Nephron progenitor cell (in vitro differentiated cells): ENCODE measurements around the gene CD24.
"Not testable (repeated sequence)": the region's sequence is repeated elsewhere in the genome, so short reads cannot be mapped to it uniquely, and the experiment has no call there.

Source experiments
- DNase-seq: peaks from one replicate; pipeline ENCODE4 v3.0.0; 2021
- H3K27ac Mint-ChIP-seq: 2 replicates; pipeline ENCODE4 v1.8.0; 2021; ENCODE audit warnings: mild to moderate bottlenecking, moderate library complexity, mixed read lengths
- H3K27me3 Mint-ChIP-seq: 2 replicates; pipeline ENCODE4 v1.8.0; 2021; ENCODE audit warnings: mild to moderate bottlenecking, low read depth, mixed read lengths; ENCODE audit not compliant: poor library complexity
- H3K36me3 Mint-ChIP-seq: 2 replicates; pipeline ENCODE4 v1.8.0; 2021; ENCODE audit warnings: low read depth, mixed read lengths
- H3K4me1 Mint-ChIP-seq: 2 replicates; pipeline ENCODE4 v1.8.0; 2021; ENCODE audit warnings: mixed read lengths
- H3K4me3 Mint-ChIP-seq: 2 replicates; pipeline ENCODE4 v1.8.0; 2021; ENCODE audit warnings: mild to moderate bottlenecking, moderate library complexity, mixed read lengths
- H3K9me3 Mint-ChIP-seq: 2 replicates; pipeline ENCODE4 v1.8.0; 2021; ENCODE audit warnings: mild to moderate bottlenecking, moderate library complexity, mixed read lengths
- TF ChIP-seq, protein P1 (sequence below): fragments of 200-600 bp; sonication (generic); IDR thresholded peaks from 2 replicates; pipeline ENCODE4 v1.5.0; 2021; ENCODE audit warnings: antibody characterized with exemption

CD24 gene

DNA sequence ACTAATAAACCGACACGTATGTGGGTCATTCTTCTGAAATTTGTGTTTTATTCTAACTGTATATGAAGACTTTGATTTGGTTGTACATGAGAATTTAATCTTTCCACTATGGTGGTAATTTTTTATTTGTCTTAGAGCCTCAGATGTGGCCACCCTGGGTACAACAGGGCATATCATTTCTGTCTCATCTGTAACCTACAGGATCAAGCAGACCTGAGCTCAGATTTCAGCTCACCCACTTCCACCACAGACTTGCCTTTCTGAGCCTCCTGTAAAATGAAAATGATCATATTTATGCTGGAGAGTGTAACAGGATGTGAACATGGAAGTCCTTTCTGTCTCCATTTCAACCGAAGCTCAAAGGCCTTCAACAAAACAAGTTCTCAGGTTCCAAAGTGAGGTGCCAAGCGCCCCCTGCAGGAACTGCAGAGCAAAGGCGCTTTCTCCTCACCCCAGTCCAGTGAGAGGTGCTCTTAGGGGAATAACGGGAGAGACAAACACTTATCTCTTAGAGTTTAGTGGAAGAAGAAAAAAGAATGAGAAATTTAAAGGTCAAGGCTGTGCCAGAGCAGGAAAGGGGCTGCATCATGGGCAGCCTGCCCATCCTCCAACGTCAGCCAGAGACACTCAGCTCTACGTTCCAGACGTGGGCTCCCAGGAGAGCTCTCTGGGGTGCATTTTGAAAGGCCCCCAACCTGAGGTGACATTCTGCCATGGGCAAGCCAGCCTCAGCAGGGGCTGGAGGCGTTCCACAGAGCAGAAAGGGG is 23.0 kb upstream of the CD24 start:
- peaks cover 11% of the 10 kb centered on the region for H3K4me1 Mint-ChIP-seq
- H3K4me3 Mint-ChIP-seq, result no peak overlapping the region
- no peaks in the 10 kb centered on the region for H3K27me3 Mint-ChIP-seq
- no peaks in the 10 kb centered on the region for H3K36me3 Mint-ChIP-seq
- H3K9me3 Mint-ChIP-seq, result no peaks in the 10 kb centered on the region
- peak; percentile 73 for DNase-seq
- H3K27ac Mint-ChIP-seq, result peak overlapping the region; percentile 9
- TF ChIP-seq, protein P1, sequence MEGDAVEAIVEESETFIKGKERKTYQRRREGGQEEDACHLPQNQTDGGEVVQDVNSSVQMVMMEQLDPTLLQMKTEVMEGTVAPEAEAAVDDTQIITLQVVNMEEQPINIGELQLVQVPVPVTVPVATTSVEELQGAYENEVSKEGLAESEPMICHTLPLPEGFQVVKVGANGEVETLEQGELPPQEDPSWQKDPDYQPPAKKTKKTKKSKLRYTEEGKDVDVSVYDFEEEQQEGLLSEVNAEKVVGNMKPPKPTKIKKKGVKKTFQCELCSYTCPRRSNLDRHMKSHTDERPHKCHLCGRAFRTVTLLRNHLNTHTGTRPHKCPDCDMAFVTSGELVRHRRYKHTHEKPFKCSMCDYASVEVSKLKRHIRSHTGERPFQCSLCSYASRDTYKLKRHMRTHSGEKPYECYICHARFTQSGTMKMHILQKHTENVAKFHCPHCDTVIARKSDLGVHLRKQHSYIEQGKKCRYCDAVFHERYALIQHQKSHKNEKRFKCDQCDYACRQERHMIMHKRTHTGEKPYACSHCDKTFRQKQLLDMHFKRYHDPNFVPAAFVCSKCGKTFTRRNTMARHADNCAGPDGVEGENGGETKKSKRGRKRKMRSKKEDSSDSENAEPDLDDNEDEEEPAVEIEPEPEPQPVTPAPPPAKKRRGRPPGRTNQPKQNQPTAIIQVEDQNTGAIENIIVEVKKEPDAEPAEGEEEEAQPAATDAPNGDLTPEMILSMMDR, result peak; percentile 94

DNA sequence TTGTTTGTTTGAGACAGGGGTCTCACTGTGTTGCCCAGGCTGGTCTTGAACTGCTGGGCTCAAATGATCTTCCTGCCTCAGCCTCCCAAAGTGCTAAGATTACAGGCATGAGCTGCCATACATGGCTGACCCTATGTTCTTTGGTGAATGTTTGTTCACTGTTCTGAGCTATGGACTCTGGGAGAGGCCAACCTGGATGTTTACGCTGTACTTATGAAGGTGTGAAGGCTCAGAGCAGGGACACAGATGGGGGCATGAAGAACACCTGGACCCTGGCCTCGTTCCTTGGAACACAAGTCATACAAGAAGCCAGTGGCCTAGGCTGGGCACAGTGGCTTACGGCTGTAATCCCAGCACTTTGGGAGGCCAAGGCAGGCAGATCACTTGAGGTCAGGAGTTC is 21.1 kb upstream of the CD24 start:
- H3K4me1 Mint-ChIP-seq, result peaks cover 11% of the 10 kb centered on the region
- TF ChIP-seq, protein P1, result no peak
- no peak for DNase-seq
- H3K4me3 Mint-ChIP-seq, result no peak overlapping the region
- H3K27me3 Mint-ChIP-seq, result no peaks in the 10 kb centered on the region
- no peaks in the 10 kb centered on the region for H3K36me3 Mint-ChIP-seq
- no peaks in the 10 kb centered on the region for H3K9me3 Mint-ChIP-seq
- no peak overlapping the region for H3K27ac Mint-ChIP-seq

DNA sequence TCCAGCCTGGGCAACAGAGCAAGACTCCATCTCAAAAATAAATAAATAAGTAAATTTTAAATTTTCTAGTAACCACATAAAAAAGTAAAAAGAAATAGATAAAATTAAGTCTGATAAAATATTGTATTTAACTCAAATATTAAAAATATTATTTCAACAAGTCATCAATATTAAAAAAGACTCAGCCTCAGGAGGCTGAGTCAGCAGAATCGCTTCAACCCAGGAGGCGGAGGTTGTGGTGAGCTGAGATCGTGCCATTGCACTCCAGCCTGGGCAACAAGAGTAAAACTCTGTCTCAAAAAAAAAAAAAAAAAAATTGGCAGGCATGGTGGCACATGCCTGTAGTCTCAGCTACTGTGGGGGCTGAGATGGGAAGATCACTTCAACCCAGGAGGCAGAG is 15.2 kb upstream of the CD24 start:
- H3K27me3 Mint-ChIP-seq, H3K27ac Mint-ChIP-seq, H3K4me3 Mint-ChIP-seq, DNase-seq, H3K36me3 Mint-ChIP-seq, H3K9me3 Mint-ChIP-seq, H3K4me1 Mint-ChIP-seq: not testable (repeated sequence)

DNA sequence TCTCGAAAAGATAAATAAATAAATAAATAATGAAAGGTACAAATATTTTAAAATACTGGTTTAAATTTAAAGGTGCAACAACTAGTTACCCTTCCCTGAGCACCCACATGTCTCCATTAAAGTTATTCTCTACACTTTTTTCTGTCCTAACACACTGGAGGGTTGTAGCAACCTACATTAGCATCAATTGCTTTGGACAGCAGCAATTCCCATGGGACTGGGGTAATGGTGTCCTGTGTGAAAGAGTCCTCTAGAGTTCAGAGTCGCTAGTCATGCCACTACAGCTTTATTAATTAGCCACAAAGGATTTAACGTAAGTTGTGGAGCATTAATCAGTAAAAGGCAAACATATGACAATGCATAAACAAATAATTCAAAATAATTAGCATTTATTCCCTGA is 14.1 kb upstream of the CD24 start:
- Mint-ChIP-seq H3K36me3 (no peaks in the 10 kb centered on the region), H3K27ac (no peak overlapping the region), H3K4me1 (peaks cover 4% of the 10 kb centered on the region), H3K27me3 (no peaks in the 10 kb centered on the region), H3K4me3 (no peak overlapping the region), H3K9me3 (no peaks in the 10 kb centered on the region)
- TF ChIP-seq, protein P1, result no peak
- no peak for DNase-seq

DNA sequence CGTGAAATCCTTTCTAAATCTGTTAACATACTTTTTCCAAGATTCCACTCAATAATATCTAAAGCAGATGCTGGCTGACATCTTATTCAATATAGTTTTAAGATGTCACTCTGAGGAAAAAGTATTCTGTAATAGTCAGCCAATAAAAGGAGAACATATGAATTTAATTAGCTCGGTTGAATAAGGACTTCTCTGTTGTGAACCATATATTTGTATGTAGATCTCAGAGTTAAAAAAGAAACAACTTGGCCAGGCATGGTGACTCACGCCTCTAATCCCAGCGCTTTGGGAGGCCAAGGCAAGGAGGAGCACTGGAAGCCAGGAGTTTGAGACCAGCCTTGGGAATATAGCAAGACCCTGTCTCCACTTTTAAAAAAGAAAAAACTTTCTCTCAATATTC is 7.4 kb upstream of the CD24 start:
- Mint-ChIP-seq H3K4me1 (peaks cover 4% of the 10 kb centered on the region), H3K9me3 (no peaks in the 10 kb centered on the region), H3K36me3 (no peaks in the 10 kb centered on the region), H3K4me3 (no peak overlapping the region), H3K27ac (no peak overlapping the region), H3K27me3 (no peaks in the 10 kb centered on the region)
- DNase-seq, result no peak
- TF ChIP-seq, protein P1, result no peak

DNA sequence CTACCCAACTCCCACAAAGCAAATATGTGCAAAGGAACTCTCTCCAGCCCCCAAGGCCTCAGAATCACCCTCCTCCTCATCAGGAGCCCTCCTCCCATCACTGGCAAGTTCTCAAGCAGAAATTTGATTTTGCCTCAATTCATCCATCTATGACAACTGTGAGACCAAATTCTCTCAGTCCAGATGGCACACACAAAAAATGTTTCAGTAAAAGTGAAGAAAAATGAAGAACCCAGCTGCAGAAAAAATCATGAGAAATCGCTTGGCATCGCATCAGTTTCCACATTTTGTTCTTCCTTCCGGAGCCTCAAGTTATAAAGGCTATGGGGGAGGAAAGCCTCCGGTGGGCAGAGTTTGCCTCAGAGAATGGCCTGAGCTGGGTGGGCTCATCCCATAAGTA is 6.4 kb upstream of the CD24 start:
- no peak for DNase-seq
- Mint-ChIP-seq H3K4me1 (peaks cover 6% of the 10 kb centered on the region), H3K27me3 (no peaks in the 10 kb centered on the region), H3K27ac (no peak overlapping the region), H3K36me3 (no peaks in the 10 kb centered on the region), H3K4me3 (no peak overlapping the region), H3K9me3 (no peaks in the 10 kb centered on the region)
- TF ChIP-seq, protein P1, result no peak
